NB4 (cell line): ENCODE data around the gene UBALD2.

ENCODE experiments used
- POLR2A ChIP-seq: IDR thresholded peaks from 2 replicates; pipeline ENCODE4 v1.6.1; 2011; ENCODE audit warnings: mild to moderate bottlenecking; ENCODE audit not compliant: insufficient read length; ENCODE audit errors: extremely low read depth
- TF ChIP-seq, protein P1 (sequence below): IDR thresholded peaks from one replicate; pipeline ENCODE4 v1.5.1; 2012; ENCODE audit warnings: low read depth, low read length
- TF ChIP-seq, protein P2 (sequence below): IDR thresholded peaks from 2 replicates; pipeline ENCODE4 v1.6.1; 2011; ENCODE audit warnings: low read depth, low read length

DNA sequence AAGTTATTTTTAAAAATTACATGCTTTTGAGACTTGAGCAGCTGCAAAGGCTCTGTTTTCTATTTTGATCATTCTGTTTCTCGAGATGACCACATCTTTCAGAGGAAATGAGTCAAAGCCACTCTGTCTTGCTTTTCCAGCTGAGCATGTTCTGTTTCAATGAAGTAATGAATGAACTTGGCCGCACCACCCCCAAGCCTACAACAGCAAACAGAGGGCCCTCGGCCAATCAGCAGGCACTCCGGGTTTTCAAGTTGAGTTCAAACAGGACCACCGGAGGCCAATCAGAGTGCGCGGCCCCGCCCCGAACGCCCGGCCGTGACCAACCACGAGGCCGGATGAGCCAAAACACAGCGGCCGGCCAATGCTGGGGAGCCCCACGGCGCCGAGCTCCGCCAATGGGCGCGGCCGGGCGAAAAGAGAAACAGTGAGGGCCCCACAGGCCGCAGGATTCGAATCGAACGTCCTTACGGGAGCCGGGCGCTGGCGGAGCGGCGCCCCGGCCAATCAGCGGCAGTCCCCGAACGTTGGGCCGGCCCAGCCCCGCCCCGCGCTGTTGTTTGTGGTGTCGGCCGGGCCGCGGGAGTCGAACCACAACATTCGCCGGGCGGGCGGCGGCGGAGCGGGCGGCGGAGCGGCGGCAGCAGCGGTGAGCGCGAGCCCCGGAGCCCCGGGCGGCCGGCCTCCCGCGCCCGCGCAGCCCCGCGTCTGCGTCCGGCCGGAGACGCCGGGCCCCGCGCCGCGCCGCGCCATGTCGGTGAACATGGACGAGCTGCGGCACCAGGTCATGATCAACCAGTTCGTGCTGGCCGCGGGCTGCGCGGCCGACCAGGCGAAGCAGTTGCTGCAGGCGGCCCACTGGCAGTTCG lies at the start of gene UBALD2:
- TF ChIP-seq, protein P1, sequence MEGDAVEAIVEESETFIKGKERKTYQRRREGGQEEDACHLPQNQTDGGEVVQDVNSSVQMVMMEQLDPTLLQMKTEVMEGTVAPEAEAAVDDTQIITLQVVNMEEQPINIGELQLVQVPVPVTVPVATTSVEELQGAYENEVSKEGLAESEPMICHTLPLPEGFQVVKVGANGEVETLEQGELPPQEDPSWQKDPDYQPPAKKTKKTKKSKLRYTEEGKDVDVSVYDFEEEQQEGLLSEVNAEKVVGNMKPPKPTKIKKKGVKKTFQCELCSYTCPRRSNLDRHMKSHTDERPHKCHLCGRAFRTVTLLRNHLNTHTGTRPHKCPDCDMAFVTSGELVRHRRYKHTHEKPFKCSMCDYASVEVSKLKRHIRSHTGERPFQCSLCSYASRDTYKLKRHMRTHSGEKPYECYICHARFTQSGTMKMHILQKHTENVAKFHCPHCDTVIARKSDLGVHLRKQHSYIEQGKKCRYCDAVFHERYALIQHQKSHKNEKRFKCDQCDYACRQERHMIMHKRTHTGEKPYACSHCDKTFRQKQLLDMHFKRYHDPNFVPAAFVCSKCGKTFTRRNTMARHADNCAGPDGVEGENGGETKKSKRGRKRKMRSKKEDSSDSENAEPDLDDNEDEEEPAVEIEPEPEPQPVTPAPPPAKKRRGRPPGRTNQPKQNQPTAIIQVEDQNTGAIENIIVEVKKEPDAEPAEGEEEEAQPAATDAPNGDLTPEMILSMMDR: no peak
- TF ChIP-seq POLR2A: peak; percentile 69
- TF ChIP-seq, protein P2, sequence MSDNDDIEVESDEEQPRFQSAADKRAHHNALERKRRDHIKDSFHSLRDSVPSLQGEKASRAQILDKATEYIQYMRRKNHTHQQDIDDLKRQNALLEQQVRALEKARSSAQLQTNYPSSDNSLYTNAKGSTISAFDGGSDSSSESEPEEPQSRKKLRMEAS: peak; percentile 72
